ENCODE data around the gene CHSY3. TPM values are rescaled to one million over a fixed set of nuclear protein-coding genes. Genes with fewer than 3 reads are reported as not detected.

The CHSY3 gene
- polyA plus RNA-seq, 1 donor from 2014 or later = 0.40 TPM

DNA sequence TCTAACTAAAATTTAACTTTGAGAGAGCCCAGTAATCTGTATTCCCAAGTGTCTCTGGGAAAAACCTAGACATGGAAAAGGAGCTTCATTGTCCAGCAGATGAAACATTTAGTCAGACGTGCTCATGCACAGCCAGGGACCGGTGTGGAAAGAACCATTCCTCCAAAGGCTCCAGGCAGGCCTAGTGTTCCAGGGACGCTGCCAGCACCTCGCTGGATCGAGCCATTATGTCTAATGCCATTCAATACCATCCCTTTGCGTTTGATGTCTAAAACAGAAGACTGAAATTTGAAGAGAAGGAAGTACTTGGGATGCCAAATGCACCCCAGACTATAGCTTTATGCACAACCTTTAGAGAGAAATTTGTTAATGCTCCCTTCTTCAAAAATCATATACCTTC, 1.4 kb upstream of the CHSY3 start:
- Histone ChIP-seq H3K36me3 (ENCODE audit: insufficient read depth, low read length) (no peaks in the 10 kb centered on the region), H3K27me3 (ENCODE audit: insufficient read depth, low read depth, low read length) (peaks cover 36% of the 10 kb centered on the region), H2AFZ (ENCODE audit: low read depth, low read length) (no peak overlapping the region), H3F3A (ENCODE audit: insufficient read depth, low read length, poor library complexity, severe bottlenecking) (peaks cover 5% of the 10 kb centered on the region), H3K4me3 (ENCODE audit: low read length) (no peak overlapping the region), H3K9ac (ENCODE audit: low read length) (no peak overlapping the region), H3K9me3 (ENCODE audit: low read length) (no peaks in the 10 kb centered on the region), H3K79me2 (replicated peaks; ENCODE audit: insufficient read depth, low read length) (no peaks in the 10 kb centered on the region), H3K4me2 (ENCODE audit: low read length) (no peak overlapping the region), H3K27ac (ENCODE audit: low read length) (no peak overlapping the region), H4K20me1 (ENCODE audit: insufficient read depth) (no peaks in the 10 kb centered on the region), H3K9me2 (ENCODE audit: insufficient read depth, low read length) (no peaks in the 10 kb centered on the region)
- TF ChIP-seq POLR2AphosphoS5 (IDR thresholded peaks at IDR 0.05) (no peak), RAD21 (conservative IDR thresholded peaks at IDR 0.05) (no peak), TAF1 (IDR thresholded peaks at IDR 0.05; ENCODE audit: low read depth) (no peak), EP300 (conservative IDR thresholded peaks at IDR 0.05; ENCODE audit: poor library complexity, severe bottlenecking) (no peak), EZH2 (IDR thresholded peaks at IDR 0.05; ENCODE audit: borderline replicate concordance, insufficient read depth, low read length, poor library complexity, severe bottlenecking) (no peak), MXI1 (conservative IDR thresholded peaks at IDR 0.05; ENCODE audit: poor library complexity, severe bottlenecking) (no peak), SMC3 (conservative IDR thresholded peaks at IDR 0.05; ENCODE audit: poor library complexity) (no peak)
- TF ChIP-seq, protein P1, sequence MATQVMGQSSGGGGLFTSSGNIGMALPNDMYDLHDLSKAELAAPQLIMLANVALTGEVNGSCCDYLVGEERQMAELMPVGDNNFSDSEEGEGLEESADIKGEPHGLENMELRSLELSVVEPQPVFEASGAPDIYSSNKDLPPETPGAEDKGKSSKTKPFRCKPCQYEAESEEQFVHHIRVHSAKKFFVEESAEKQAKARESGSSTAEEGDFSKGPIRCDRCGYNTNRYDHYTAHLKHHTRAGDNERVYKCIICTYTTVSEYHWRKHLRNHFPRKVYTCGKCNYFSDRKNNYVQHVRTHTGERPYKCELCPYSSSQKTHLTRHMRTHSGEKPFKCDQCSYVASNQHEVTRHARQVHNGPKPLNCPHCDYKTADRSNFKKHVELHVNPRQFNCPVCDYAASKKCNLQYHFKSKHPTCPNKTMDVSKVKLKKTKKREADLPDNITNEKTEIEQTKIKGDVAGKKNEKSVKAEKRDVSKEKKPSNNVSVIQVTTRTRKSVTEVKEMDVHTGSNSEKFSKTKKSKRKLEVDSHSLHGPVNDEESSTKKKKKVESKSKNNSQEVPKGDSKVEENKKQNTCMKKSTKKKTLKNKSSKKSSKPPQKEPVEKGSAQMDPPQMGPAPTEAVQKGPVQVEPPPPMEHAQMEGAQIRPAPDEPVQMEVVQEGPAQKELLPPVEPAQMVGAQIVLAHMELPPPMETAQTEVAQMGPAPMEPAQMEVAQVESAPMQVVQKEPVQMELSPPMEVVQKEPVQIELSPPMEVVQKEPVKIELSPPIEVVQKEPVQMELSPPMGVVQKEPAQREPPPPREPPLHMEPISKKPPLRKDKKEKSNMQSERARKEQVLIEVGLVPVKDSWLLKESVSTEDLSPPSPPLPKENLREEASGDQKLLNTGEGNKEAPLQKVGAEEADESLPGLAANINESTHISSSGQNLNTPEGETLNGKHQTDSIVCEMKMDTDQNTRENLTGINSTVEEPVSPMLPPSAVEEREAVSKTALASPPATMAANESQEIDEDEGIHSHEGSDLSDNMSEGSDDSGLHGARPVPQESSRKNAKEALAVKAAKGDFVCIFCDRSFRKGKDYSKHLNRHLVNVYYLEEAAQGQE (IDR thresholded peaks at IDR 0.05; ENCODE audit: borderline replicate concordance) = no peak
- TF ChIP-seq, protein P2, sequence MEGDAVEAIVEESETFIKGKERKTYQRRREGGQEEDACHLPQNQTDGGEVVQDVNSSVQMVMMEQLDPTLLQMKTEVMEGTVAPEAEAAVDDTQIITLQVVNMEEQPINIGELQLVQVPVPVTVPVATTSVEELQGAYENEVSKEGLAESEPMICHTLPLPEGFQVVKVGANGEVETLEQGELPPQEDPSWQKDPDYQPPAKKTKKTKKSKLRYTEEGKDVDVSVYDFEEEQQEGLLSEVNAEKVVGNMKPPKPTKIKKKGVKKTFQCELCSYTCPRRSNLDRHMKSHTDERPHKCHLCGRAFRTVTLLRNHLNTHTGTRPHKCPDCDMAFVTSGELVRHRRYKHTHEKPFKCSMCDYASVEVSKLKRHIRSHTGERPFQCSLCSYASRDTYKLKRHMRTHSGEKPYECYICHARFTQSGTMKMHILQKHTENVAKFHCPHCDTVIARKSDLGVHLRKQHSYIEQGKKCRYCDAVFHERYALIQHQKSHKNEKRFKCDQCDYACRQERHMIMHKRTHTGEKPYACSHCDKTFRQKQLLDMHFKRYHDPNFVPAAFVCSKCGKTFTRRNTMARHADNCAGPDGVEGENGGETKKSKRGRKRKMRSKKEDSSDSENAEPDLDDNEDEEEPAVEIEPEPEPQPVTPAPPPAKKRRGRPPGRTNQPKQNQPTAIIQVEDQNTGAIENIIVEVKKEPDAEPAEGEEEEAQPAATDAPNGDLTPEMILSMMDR (IDR thresholded peaks at IDR 0.05; ENCODE audit: poor library complexity, severe bottlenecking) = no peak

DNA sequence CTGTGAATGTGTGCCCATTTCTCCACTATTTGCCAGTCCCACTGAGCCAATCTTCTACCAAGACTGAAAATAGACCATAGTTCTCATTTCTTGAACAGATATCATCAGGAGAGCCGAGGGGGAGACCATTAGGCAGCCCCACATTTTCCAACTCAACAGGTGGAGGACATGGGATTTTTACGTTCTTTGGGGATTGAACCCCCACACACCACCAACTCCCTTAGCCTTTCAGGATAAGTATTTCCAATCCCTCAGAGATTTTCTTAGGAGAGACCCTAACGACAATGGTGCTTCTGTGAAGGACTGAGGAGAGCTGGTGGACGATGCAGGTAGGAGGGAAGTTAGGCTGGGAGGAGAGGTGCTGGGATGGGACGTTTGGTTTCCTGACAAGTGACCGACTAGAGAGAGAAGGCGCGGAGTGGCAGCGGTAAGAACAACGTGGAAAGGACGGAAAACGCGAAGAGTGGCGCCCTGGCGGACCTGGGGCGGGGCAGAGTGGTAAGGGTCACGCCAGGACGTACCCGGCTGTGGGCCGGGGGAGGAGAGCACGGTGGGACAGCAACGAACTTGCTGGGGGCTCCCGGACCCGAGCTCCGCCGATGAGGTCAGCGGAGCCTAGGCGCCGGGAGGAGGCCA, 681 bp upstream of the CHSY3 start:
- Histone ChIP-seq H2AFZ (ENCODE audit: low read depth, low read length) (peak overlapping the region; percentile 35), H3K4me2 (ENCODE audit: low read length) (no peak overlapping the region), H4K20me1 (ENCODE audit: insufficient read depth) (no peaks in the 10 kb centered on the region), H3K9me2 (ENCODE audit: insufficient read depth, low read length) (no peaks in the 10 kb centered on the region), H3K9ac (ENCODE audit: low read length) (peak overlapping the region; percentile 64), H3F3A (ENCODE audit: insufficient read depth, low read length, poor library complexity, severe bottlenecking) (peaks cover 5% of the 10 kb centered on the region), H3K9me3 (ENCODE audit: low read length) (no peaks in the 10 kb centered on the region), H3K4me3 (ENCODE audit: low read length) (peak overlapping the region; percentile 88), H3K36me3 (ENCODE audit: insufficient read depth, low read length) (no peaks in the 10 kb centered on the region), H3K79me2 (replicated peaks; ENCODE audit: insufficient read depth, low read length) (no peaks in the 10 kb centered on the region), H3K27ac (ENCODE audit: low read length) (no peak overlapping the region), H3K27me3 (ENCODE audit: insufficient read depth, low read depth, low read length) (peaks cover 40% of the 10 kb centered on the region)
- no peak for TF ChIP-seq SMC3 (conservative IDR thresholded peaks at IDR 0.05; ENCODE audit: poor library complexity)
- TF ChIP-seq EP300 (conservative IDR thresholded peaks at IDR 0.05; ENCODE audit: poor library complexity, severe bottlenecking) = no peak
- no peak for TF ChIP-seq POLR2AphosphoS5 (IDR thresholded peaks at IDR 0.05)
- TF ChIP-seq, protein P2 (IDR thresholded peaks at IDR 0.05; ENCODE audit: poor library complexity, severe bottlenecking) = no peak
- no peak for TF ChIP-seq RAD21 (conservative IDR thresholded peaks at IDR 0.05)
- no peak for TF ChIP-seq EZH2 (IDR thresholded peaks at IDR 0.05; ENCODE audit: borderline replicate concordance, insufficient read depth, low read length, poor library complexity, severe bottlenecking)

Data from neural cell (in vitro differentiated cells).